ENCODE measurements around the gene ORAI2.

GRCh38 chr7:102410918-102411317 lies 22.5 kb upstream of the ORAI2 start:
- TF ChIP-seq POLR2A (IDR thresholded peaks at IDR 0.05) (no peak), CTCF (IDR thresholded peaks at IDR 0.05) (no peak)
